GM18868 (cell line): Measurements from ENCODE around the gene GGA1.

Source experiments
- ATAC-seq: cut with Tn5 transposase; IDR thresholded peaks from one replicate; pipeline ENCODE4 v1.9.1; 2021; ENCODE audit warnings: mild to moderate bottlenecking, moderate library complexity; ENCODE audit not compliant: unreplicated experiment

Gene GGA1, protein sequence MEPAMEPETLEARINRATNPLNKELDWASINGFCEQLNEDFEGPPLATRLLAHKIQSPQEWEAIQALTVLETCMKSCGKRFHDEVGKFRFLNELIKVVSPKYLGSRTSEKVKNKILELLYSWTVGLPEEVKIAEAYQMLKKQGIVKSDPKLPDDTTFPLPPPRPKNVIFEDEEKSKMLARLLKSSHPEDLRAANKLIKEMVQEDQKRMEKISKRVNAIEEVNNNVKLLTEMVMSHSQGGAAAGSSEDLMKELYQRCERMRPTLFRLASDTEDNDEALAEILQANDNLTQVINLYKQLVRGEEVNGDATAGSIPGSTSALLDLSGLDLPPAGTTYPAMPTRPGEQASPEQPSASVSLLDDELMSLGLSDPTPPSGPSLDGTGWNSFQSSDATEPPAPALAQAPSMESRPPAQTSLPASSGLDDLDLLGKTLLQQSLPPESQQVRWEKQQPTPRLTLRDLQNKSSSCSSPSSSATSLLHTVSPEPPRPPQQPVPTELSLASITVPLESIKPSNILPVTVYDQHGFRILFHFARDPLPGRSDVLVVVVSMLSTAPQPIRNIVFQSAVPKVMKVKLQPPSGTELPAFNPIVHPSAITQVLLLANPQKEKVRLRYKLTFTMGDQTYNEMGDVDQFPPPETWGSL

GRCh38 chr22:37608477-37609239 is at the start of gene GGA1:
Gene GGA1 (plus strand): TSS chr22:37608834. CDS start chr22:37608861, 27 bp downstream.
- ATAC-seq, result peak; percentile 77

DNA sequence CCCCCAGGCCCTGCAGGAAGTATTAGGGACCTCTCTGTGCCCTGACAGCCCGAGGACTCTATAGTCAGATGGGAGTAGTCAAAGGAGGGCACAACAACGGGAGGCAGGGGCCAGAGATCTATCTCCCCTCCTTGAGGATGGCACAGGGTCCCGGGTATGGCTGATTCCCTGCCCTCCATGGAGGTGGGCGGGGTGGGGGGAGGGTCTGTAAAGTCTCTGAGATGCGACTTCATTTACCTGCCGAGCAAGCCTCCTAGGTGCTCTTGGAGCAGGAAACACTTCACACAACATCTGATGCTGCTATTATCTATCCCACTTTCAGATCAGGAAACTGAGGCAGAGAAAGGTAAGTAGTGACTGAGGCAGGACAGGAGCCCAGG is 49.1 kb upstream of the GGA1 start:
- no peak for ATAC-seq

DNA sequence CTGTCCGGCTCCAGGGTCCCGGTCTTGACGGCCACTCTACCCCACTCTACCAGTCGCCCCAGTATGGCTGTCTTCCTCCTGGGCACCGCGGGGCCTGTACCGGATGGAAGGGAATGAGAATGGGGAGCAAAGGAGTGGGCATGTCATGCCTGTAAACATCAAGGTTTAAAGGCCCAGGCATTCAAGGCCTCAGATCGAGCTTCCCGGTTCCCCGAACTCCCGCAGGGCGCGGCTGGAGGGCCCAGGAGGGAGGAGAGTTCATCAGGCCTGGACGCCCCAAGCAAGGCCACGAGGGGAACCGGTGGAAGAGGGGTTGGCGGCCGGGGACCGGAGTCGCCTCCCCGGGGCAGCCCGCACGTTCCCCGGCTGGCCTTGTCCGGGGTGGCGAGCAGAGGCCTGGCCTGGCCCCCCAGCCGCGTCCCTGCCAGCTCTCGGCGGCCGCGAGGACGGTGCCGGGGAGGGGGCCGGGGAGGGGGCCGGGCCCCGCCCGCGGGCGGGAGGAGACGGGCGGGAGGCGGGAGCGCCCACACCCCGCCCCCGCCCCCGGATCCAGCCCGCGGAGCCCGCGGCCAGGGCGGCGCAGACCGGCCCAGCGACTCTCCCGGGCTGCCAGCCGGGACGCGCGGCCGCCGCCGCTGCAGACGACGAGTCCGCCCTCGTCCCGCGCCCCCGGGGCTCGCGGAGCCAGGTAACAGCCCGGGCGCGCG is 48.6 kb upstream of the GGA1 start, which contains the start of gene CDC42EP1:
Gene CDC42EP1, plus strand, starts transcription at position 580 of the 707 bp plus-strand sequence. CDS start 5,870 bp downstream, outside the sequence.
- no peak for ATAC-seq

DNA sequence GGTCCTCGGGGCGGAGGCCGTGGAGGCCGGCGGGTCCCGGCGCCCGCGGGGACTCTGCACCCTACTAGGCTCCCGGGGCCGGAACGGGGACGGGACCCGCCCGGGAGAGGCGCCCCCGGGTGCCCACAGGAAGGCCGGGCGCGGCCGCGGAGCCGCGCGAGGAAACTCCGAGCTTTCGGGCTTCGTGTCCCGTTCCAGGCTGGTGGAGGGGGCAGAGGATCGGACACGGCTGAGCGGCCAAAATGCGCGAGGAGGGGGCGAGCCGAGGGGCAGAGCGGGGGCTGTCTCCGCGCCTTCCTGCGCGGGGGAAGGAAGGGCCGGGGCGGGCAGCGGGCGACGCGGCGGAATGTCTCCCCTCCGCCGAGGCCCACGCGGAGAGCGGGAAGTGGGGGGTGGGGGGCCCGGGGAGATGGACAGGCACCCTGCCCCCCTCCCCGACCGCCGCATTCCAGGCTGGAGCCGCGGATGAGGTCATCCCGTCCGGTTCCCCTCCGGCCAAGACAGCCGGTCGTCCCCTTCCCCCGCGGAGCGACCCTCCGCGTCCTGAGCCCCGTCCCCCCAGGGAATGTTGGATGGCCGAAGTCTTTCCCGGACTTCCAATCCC is 47.9 kb upstream of the GGA1 start:
- ATAC-seq, result no peak

GRCh38 chr22:37561212-37562048 is 47.2 kb upstream of the GGA1 start:
- no peak for ATAC-seq

GRCh38 chr22:37562049-37562875 is 46.4 kb upstream of the GGA1 start:
- no peak for ATAC-seq

DNA sequence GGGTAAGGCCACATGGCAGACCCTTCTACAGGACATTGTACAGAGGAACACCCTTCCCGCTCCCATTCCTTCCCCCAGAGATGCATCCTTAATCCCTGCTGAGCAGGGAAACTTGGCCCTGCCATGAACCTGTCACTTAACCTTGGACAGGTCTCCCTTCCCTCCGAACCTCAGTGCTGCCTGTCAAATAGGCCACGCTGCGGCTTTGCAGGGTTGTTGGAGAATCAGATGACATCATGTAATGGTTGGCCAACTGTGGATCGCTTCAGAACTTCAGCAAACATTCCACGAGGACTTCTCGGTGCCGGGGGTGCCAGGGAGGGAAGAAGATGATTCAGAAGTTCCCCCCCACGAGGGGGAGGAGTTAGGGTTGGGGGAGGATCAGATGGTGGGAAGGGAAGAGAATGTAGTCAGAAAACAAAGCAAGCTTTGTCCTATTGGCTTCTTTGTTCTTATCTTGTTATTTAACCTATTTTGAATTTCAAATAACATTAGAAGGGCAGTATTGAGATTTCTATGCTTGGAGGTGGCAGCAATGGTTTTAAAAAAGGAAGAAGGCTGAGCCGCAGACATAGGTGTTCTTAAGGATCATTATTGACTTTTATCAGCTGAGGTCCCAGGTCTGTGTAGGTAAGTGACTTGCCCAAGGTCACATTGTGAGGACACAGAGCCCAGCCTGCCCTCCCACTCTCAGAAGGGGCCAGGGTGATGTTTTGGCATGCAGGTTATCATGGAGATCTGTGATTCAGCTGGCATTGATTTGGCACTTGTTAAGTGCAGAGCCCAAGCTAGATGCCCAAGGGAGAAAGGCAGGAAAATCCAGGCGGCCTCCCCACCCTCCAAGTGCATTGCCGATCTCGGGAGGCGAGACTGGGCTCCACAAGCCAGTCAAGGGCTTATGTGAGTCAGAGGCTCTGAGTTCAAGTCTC is 45.2 kb upstream of the GGA1 start:
- ATAC-seq, result no peak

DNA sequence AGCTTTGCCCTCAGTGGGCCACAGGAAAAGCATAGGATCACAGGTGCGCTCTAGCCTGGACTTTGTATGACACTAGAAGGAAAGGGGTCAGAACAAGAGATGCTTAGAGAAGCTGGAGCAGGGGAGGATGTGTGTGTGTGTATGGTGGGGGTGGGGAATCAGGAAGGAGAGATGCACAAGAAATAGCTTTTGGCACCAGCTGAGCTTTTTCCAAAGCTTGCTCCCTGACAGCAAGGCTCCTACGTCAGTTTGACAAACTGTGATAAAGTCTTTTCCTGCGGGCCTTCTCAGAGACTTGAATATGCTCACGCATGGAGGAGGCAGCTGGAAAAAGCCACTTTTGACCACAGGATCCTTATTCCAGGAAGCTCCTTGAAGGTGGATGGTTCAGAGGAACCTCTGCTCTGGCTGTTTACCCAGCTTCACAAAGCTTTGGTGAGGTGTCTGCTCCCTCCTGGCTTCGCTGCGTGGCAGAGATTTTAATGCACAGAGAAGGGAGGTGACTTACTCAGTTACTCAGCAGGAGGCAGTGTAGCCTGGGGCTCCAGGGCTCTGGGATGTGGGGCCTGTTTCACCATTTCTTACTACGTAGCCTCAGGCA is 44.4 kb upstream of the GGA1 start:
- ATAC-seq, result no peak

GRCh38 chr22:37565830-37566229 is 42.8 kb upstream of the GGA1 start:
- ATAC-seq, result no peak

- ATAC-seq, result no peak
Observed at GRCh38 chr22:37566329-37566837, 42.3 kb upstream of the GGA1 start.

DNA sequence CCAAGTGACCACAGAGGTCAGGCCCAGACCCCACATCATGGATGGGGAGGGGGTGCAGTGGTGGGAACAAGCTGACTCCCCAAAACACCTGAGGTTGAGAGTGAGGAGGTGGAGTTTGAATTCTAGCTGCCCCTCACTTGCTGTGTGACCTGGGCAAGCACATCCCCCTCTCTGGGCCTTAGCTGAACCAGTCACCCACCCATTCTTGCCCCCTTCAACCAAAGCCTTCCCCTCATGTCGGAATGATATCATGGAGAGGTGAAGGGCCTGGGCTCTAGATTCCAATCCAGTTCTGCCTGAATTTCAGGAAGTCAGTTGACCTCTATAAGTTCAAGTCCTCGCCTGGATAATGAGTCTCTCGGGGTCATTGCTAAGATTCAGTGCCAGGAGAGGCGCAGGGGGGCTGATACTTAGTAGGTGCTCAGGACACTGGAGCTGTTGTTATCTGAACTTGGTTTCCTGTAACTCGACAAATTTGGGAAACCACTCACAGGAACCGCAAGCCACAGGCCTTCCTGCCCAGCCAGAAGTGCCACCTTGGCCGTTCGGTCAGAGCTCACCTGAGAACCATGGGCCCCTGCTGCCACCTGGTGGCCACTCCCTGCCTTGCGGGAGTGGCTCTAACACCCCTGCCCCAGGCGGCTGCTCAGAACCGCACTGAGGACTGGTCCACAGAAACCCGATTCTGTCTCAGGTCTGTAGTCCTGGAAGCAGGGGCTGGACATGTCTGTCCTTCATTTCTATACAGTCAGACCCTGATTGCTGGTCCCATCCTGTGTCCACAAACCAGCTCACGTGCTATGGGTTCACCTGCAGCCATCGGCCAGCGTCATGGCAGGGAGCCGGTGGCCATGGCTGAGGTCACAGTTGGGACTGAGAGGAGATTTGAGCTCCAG is 41.5 kb upstream of the GGA1 start:
- peak; percentile 55 for ATAC-seq

DNA sequence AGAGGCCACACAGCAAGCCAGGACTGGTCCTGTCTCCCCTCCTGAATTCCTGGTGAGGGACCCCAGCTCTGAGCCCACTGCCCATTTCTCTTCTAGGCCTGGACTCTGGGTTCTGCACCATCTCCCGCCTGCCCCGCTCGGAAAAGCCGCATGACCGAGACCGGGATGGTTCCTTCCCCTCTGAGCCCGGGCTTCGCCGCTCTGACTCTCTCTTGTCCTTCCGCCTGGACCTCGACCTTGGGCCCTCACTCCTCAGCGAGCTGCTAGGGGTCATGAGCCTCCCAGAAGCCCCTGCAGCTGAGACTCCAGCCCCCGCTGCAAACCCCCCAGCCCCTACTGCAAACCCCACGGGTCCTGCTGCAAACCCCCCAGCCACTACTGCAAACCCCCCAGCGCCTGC is 40.6 kb upstream of the GGA1 start:
- no peak for ATAC-seq

DNA sequence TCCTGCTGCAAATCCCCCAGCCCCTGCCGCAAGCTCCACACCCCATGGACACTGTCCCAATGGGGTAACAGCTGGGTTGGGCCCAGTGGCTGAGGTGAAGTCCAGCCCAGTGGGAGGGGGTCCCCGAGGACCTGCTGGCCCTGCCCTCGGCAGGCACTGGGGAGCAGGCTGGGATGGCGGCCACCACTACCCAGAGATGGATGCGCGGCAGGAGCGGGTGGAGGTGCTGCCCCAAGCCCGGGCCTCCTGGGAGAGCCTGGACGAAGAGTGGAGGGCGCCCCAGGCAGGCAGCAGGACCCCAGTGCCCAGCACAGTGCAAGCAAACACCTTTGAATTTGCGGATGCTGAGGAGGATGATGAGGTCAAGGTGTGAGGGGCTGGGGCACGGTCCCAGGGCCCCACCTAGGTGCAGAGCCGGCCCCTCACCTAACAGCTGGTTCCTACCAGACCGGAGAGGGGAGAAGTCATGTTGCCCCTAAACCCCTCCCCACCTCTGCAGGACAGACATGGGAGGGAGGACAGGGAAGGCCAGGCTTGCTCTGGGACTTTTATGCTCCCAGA is 40.1 kb upstream of the GGA1 start:
- ATAC-seq, result no peak

DNA sequence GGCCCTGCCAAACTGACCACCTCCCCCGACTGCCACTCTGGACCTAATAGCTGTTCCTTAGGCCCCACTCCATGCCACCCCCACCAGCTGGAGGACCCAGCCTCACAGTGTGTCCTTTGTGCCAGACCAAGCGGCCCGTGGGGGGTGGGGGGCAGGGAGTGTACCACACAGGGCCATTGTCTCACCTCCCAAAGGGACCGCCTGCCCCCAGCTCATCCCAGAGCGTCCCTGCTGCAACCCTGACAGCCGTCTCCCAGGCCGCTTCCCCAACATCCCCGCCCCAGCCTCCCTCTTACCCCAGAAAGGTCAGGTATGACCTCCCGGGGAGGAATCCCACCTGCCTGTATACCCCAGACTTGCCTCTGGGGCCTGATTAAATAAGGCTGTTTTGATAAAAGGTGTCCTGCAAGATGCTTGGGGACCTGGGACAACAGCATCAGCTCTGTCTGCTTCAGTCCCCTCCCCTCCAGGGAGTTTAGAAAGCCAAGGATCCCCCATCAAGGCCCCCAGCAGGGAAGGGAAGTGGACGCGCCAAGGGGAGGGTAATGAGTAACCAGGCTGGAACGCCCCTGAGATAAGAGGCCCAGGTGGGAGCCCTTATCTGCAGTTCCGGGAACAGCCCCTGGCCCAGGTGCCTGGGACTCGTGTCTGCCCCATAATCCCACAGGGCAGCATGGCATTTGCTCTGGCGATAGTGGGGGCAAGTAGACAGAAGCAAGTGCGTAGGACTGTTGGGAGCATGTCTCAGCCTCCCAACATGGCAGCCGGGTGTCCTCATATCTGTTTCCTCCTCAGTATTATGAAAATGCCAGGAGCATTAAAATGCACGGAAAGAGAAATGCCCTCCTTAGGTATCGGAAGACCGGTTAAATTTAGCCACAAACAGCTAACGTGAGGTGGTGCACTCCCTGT is 39.4 kb upstream of the GGA1 start:
- ATAC-seq, result no peak
